GM21390 (cell line): ENCODE measurements around the gene MYO3A.

ENCODE experiments used
- ATAC-seq: cut with Tn5 transposase; IDR thresholded peaks from one replicate; pipeline ENCODE4 v1.9.1; 2021; ENCODE audit not compliant: unreplicated experiment

MYO3A gene

DNA sequence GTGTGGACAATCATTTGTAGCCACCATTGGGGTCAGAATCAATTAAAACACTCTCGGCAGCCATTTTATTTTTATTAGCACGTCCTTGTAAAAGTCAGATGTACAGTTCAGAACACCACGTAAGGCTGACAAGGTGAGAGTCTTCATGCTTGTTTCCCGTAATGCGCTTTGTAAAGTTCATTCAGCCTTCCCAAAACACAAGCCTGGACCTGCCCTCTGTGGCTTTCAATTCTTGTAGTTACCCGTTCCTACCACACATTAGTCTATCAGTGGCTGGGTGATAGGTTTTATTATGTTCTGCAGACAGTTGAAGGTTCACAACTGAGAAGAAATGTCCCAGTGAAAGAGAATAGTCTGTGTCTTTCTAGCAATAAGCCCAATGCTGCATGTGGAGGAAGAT is 317.9 kb downstream of the MYO3A start:
- no peak for ATAC-seq

- ATAC-seq: no peak
These were observed 320.6 kb downstream of the MYO3A start for GRCh38 chr10:26254616-26255015.

GRCh38 chr10:26259341-26259740 is 325.3 kb downstream of the MYO3A start:
- no peak for ATAC-seq
